ENCODE data around the gene ETS2.

ETS2 gene

DNA sequence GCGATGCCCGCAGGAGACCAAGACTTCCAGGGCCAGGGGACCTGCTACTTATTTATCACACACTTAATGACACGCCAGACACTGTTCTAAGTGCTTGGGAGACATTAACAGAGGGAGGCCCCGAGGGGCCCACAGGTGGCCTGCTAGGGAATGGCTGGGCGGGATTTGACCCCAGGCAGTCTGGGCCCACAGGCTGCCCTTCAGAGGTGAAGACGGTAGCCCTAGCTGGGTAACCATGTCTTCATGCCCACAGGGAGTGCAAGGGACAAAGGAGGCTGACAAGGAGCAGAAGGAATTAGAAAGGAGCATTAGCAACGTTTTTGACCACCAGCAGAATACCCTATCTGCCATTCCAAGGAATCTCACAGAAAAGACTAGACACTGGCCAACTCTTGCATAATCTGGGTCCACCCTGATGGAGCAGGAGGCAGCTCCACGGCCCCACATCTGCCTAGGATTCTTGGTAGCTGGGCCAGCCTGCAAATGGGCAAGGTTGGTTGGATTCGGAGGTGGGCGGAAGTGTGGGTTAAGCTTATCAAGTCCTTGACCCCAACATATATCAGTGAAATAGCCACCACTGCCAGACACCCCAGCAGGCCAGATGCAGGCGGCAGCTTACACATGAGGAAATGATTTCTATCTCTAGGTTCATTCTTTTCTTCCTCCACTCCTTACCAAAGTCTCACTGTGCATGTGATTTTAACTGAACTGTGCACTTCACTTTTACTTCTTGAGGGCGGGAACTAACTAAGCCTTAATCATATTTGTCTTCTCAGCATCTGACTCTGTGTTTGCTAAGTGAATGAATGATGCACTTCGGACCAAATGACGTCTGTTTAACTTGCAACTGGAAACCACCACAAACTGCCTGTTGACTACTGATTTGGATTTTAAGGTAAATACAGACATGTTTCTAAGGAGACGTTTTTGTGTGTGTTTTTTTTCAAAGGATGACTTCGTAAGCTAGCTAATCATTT, 3.4 kb upstream of the ETS2 start:
- no peak for DNase-seq

DNA sequence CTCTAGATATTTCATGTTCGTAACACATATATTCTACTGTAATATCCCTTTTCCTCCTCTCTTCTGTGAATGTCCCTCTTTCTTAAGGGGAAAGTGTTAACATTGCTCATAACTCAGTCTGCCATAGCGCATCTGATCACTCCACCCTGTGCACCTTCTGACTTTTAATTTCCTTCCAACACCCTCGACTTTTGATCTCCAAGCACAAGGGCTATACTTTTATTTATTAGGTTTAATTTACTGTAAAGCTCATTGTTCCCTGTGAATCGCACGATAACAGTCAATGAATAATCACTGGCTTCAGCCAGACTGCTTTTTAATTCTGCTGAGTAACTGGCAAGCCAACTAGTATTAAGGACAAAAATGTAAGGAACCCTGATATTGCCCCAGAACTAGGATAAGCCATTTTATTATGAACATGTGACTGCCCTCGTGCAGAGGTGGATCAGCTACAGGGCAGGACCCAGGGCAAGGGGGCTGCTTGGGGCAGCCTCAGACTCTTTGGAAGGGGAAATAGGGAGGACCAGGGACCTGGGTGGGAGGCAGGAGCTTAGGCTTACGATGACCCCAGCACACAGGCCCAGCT, 2.6 kb upstream of the ETS2 start:
- DNase-seq = no peak

- no peak for DNase-seq
These were observed 1.5 kb upstream of the ETS2 start for GRCh38 chr21:38804030-38804788.

GRCh38 chr21:38804789-38805327, 871 bp upstream of the ETS2 start:
- no peak for DNase-seq

DNA sequence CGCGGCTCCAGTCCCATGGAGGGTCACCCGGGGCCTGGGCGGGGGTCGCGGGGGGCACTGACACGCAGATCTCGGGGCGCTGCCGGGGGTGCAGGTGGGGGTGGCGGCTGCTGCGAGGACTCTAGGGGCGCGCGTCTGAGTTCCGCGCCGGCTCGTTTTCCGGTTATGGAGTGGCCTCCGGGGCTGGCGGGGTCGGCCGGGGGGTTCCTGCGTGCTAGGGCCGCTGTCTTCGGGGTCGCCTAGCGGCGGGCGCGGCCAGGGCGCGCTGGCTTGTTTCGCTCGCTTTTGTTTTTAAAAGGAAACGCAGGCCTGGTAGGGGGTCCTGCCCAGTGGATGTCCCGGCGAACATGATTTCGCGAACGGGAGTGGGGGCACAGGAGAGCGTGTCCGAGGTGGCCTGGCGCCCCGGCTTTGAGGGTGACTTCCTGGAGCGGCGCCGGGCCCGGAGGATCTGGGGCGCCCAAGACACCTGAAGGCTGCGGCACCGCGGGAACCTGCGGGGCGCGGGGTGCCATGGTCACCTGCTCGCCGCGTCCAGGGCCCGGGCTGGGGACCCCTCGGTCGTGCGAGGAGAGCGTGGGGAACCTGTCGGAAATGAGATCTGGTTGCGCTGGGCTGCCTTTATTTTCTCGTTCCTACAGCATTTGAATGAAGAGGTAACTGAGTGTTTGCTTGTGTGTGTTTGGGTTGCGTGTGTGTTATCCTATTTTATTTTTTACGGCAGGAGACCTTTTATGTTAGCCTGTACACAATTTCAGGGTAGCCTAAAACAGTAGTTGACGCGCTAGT, 618 bp downstream of the ETS2 start:
- no peak for DNase-seq

DNA sequence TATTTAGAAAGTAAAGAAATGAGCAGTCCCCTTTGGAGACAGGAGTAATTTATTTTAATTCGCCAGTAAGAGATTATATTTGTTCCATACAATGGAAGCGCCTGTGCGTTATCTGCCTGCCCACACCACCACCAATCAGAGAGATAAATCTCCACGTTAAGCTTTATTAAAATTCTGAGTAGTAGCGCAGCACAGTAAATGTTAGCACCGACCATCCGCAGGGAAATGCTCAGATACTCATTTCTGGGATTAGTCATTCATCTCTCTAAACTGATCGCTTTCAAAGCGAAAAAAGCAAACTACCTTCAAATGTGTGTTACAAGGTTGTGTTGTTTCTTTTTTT, 1.2 kb downstream of the ETS2 start:
- DNase-seq = no peak

- DNase-seq = no peak
These were observed 1.7 kb downstream of the ETS2 start for GRCh38 chr21:38807441-38807871.

DNA sequence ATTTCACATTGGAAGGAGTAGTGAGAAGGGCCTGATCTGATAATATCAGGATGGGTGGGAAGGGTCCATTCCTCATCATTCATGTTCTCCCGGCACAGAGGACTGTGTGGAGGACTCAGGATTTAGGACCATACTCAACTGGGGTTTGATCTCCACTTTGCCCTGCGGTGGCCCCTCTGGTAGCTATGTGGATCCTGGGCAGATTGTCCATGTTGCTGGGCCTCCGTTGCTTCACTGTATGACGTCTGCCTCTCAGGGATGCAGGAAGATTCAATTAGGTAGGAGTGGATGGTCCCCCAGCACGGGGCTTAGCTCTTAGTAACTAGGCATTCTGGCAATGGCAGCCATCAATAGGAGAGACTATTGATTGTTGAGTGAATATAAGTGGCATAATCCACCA, 2.3 kb downstream of the ETS2 start:
- DNase-seq = no peak

- no peak for DNase-seq
These were observed 3.6 kb downstream of the ETS2 start for GRCh38 chr21:38809198-38809878.

DNA sequence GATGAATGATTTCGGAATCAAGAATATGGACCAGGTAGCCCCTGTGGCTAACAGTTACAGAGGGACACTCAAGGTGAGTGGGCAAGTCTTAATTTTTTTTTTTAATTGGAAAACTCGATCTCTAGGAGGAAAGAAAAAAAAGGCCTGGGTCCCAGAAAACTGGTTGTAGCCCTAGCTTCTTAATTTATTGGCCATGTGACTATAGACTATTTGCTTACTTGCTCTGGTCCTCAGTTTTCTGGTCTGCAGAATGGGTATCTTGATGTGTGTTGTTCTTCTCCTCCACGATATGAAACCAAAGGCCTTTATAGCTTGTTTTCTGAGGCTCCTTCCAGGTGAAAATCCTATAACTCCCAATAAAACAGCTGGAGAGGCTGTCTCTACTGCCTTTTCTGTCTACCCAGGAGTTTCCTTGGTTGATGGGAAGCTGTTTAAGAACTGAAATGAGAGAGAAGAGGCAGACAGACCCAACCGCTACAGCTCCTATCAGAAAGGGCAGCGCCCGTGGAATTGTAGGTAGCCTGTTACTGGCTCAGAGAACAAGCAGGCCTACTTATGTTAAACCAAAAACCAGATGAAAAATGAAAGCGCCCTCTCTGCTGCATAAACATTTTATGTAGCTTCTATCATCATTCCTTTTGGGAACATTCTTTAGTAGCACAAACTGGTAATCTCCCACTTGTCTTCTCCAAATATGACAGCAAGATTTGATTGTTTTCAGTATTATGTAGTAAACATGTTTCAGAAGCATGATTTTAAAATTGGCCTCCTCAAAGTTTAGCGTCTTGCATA, 4.5 kb downstream of the ETS2 start:
- no peak for DNase-seq

GRCh38 chr21:38810826-38811164, 5.1 kb downstream of the ETS2 start:
- DNase-seq = no peak

DNA sequence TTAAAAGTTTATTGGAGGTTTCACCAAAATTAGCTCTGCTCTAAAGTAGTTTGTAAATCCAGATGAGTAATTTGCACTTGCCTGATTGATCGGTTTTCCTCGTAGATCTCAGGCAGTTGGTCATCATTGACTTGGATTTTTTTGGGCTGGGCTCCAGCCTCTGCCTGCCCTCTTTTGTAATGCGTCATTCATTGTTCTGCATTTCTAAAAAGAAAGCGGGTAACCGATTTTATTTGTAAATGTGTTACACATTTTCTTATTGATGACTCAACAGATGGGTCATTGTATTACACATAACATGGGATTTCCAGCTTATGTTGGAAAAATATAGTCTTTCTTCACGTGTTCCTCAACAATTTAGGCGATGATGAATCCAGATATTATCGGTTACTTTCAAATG, 5.5 kb downstream of the ETS2 start:
- no peak for DNase-seq

DNA sequence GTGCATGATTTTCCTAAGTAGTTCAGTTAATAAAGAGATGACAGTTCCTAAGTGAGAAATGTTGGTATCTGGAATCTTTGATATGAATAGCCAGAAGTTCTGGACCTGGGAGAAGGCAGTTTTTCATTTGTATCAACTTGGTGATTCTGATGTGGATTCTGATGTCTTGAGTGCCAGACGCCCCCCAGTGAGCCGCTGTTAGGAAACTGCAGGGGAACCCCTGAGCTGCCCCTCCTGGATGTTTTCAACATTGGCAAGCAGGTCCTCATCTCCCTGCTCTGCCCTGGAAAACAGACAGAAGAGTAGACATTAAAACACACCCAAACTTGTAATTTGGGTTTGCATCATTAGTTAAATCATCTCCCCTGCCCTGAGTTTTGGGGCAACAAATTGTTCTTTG, 7.4 kb downstream of the ETS2 start:
- DNase-seq = no peak

DNA sequence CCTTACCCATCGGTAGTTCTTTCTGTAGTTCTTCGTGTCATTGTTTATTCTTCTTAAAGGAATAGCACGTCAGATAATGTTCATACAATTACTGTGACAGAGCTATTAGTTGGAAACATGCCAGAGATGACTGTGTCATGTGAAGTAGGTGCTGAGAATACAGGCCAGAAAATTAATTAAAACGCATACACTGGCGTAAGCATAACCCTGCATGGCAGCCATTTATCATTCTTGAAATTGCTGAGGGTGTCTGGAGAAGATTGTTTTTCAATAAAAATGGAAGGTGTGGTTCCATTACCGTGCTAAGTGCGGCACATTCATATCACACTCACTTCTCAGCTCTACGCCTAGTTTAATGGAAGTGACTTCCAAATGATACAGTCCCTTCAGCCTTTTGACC, 7.8 kb downstream of the ETS2 start:
- DNase-seq = no peak

DNA sequence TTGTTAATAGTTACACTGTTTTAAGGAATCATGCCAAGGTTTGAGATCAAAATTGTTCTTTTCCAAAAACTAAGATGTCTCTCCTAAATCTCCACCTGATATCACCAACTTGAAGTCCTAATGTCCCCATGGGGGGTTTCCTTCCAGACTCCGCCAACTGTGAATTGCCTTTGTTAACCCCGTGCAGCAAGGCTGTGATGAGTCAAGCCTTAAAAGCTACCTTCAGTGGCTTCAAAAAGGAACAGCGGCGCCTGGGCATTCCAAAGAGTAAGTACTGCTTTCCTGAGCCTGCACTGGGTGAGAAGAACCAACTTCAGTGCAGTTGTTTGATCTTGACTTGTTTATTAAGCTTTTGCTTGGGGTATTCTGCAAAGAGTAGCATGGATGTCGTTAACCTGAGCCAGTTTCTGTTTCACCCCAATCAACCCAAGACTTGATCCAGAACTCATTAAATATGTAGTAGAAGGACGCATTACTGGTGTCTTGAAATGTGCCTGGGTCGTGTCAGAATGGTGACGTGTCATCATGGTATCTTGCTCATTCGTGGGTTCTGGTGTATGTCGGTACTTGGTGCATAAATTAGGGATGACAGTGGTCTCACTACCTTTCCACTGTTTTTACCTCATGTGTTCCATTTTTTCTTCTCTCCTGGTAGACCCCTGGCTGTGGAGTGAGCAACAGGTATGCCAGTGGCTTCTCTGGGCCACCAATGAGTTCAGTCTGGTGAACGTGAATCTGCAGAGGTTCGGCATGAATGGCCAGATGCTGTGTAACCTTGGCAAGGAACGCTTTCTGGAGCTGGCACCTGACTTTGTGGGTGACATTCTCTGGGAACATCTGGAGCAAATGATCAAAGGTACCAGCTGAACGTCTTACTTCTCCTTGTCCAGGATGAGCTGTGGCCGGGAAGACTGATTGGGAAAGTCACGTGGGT, 8.7 kb downstream of the ETS2 start:
- DNase-seq = no peak

DNA sequence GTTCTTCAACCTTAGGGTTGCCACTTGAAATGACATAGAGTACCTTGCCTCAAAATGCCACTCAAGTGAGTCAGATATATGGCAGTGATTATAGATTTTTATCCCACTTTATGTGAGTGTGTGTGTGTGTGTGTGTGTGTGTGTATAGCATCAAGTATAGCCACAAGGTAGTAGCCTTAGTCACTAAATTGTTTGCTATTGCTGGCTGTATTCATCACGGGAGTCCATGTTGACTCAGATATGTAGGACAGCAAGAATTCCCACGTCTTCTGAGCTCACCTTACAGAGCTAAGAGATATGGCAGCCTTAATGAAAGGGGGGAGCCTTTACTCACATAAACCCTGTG, 9.3 kb downstream of the ETS2 start:
- DNase-seq = no peak

GRCh38 chr21:38816400-38816977, 10.8 kb downstream of the ETS2 start:
- DNase-seq = no peak

GRCh38 chr21:38817371-38818324, 11.9 kb downstream of the ETS2 start:
- DNase-seq = no peak

DNA sequence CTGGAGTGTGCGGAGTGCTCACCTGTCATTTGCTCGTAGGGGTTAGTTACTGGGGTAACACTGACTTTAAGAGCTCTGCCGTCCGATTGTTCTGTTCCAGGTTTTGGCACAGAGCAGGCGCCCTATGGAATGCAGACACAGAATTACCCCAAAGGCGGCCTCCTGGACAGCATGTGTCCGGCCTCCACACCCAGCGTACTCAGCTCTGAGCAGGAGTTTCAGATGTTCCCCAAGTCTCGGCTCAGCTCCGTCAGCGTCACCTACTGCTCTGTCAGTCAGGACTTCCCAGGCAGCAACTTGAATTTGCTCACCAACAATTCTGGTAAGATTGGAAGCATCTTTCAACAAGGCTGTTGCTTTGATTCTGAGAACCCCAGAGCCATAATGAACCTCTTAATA, 12.6 kb downstream of the ETS2 start:
- no peak for DNase-seq

Measured in activated T-cell treated with anti-CD3 and anti-CD28 coated beads for 4 hours (primary cell).